Mesodermal cell (in vitro differentiated cells): ENCODE results near the gene KRTAP10-5.

Experiments used
- H3K27ac ChIP-seq: 2 replicates; pipeline ENCODE4 v1.7.0; 2013; ENCODE audit warnings: mild to moderate bottlenecking, low read depth, low read length, moderate library complexity; ENCODE audit not compliant: severe bottlenecking
- H3K36me3 ChIP-seq: 2 replicates; pipeline ENCODE4 v1.7.1; 2013; ENCODE audit warnings: mild to moderate bottlenecking, low read length, moderate library complexity; ENCODE audit not compliant: control insufficient read depth, insufficient read depth
- H3K4me1 ChIP-seq: one replicate; pipeline ENCODE4 v1.7.1; 2013; ENCODE audit warnings: mild to moderate bottlenecking, low read length; ENCODE audit not compliant: insufficient read depth, control insufficient read depth, poor library complexity, severe bottlenecking
- H3K4me3 ChIP-seq: 2 replicates; pipeline ENCODE4 v1.7.0; 2013; ENCODE audit warnings: low read length, control low read depth, mild to moderate bottlenecking; ENCODE audit not compliant: insufficient read depth, poor library complexity, severe bottlenecking; ENCODE audit errors: extremely low read depth
- H3K9me3 ChIP-seq: 2 replicates; pipeline ENCODE4 v1.7.1; 2013; ENCODE audit warnings: mild to moderate bottlenecking, low read length, moderate library complexity; ENCODE audit not compliant: control insufficient read depth
- WGBS, 2 experiments: methylation state at CpG; one replicate each; pipeline ENCODE4 v1.1.5; 2013; ENCODE audit warnings: missing lambda C conversion rate in 2 of 2; ENCODE audit not compliant: insufficient coverage in 2 of 2; 5-methylcytosine and 5-hydroxymethylcytosine counted together

KRTAP10-5 gene

DNA sequence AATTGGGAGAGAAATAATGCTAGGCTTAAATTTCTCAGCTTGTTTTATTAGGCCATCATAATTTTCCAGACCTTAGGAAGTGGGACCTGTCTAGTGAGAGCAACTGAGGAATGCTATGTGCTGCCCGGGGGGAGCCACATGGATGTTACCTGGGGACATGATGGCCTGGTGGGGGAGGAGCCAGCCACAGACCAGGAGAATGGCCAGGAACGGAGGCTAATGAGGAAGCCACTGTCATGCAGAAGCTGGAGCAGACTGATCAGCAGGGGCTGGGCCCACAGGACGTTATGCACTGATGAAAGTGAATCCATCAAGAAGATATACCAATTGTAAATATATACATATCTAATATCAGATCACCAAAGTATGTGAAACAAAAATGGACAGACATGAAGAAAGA lies 35.8 kb downstream of the KRTAP10-5 start:
- Histone ChIP-seq H3K27ac (no peak overlapping the region), H3K9me3 (peaks cover 4% of the 10 kb centered on the region), H3K4me3 (no peak overlapping the region), H3K36me3 (no peaks in the 10 kb centered on the region), H3K4me1 (peaks cover 9% of the 10 kb centered on the region)
- 53 to 59% methylated on average over 2 of the region's 3 CpGs for WGBS, 2 experiments

- no peak overlapping the region for H3K4me3 ChIP-seq
- H3K9me3 ChIP-seq: no peaks in the 10 kb centered on the region
- no peaks in the 10 kb centered on the region for H3K36me3 ChIP-seq
- no peaks in the 10 kb centered on the region for H3K4me1 ChIP-seq
- whole genome bisulfite sequencing, 2 experiments: 86% methylated on average over 1 of the region's 1 CpG; no CpG with 5 or more reads in 1 of the 2 experiments
- H3K27ac ChIP-seq: no peak overlapping the region
Measured at GRCh38 chr21:44542716-44543115, 37.7 kb downstream of the KRTAP10-5 start.

DNA sequence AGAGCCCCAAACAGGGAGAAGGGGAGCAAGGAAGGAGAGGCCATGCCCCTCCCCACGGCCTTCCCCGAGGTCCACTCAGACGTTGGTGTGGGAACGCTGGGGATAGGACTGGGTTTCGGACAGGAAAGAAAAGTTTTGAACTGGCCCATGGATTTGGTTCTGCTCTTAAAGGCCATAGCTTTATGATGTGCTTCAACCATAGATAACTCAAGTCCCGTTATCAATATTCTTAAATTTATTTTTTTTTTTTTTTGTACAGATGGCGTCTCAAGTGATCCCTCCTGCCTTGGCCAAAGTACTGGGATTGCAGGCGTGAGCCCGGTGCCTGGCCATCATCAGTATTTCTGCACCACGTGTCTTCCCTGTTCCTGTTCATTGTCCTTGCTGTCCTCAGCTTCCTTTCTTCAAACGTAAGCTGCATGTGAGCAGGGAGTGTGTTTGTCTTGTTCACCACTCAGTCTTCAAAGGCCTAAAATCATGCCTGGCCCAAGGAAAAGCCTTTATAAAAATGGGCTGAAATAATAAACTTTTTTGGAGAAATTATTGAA lies 39.6 kb downstream of the KRTAP10-5 start:
- H3K4me3 ChIP-seq: no peak overlapping the region
- H3K9me3 ChIP-seq: no peaks in the 10 kb centered on the region
- no peak overlapping the region for H3K27ac ChIP-seq
- 90 to 92% methylated on average over 5 to 9 of the region's 11 CpGs for WGBS, 2 experiments
- H3K36me3 ChIP-seq: no peaks in the 10 kb centered on the region
- no peaks in the 10 kb centered on the region for H3K4me1 ChIP-seq

DNA sequence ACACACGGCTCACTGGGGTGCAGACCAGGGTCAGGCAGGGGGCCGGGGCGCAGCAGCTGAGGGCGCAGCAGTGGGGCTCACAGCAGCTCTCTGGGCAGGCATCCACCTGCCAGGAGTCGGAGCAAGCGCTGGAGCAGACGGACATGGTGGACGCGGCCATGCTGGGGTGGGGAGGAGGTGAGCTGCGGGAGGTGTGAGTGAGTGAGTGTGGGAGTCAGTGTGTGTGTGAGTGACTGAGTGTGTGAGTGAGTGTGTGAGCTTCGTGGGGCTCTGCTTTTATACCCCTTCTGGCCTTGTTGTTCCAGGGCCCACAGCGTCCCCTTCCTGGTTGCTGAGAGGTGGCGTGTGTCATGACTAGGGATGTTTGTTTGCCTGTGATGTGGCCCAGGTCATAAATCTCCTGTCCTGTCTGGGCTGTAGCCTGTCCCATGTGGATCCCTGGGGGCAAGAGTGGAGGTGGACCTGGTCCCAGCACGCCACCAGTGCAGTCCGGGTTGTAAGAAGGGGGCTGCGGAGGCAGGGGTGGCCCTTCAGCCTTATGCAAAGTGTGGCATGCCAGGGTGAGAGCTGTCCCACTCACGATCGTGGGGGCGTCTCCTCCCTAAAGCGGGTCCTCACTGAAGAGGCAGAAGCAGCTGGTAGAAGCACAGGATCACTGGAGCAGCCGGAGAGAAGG lies 40.3 kb downstream of the KRTAP10-5 start, which contains the start of gene KRTAP10-1:
TSS of gene KRTAP10-1 (minus strand) at position 205 of the 676 bp plus-strand sequence. CDS start at position 160, 45 bp downstream.
- Histone ChIP-seq H3K4me1 (no peaks in the 10 kb centered on the region), H3K4me3 (no peak within 1 kb of the TSS), H3K27ac (no peak within 1 kb of the TSS), H3K9me3 (no peaks in the 10 kb centered on the region), H3K36me3 (no peaks in the 10 kb centered on the region)
- 87 to 93% methylated on average over 18 to 20 of the region's 21 CpGs for WGBS, 2 experiments

- Histone ChIP-seq H3K36me3 (no peaks in the 10 kb centered on the region), H3K9me3 (no peaks in the 10 kb centered on the region), H3K4me3 (no peak overlapping the region), H3K27ac (no peak overlapping the region), H3K4me1 (no peaks in the 10 kb centered on the region)
- 69 to 84% methylated on average over 11 to 12 of the region's 14 CpGs for WGBS, 2 experiments
Measured at GRCh38 chr21:44539046-44539445, 41.4 kb downstream of the KRTAP10-5 start.

GRCh38 chr21:44537930-44538911 lies 42.2 kb downstream of the KRTAP10-5 start:
- 91 to 94% methylated on average over 18 to 27 of the region's 33 CpGs for WGBS, 2 experiments
- no peaks in the 10 kb centered on the region for H3K9me3 ChIP-seq

GRCh38 chr21:44535963-44536362 lies 44.4 kb downstream of the KRTAP10-5 start:
- Histone ChIP-seq H3K27ac (no peak overlapping the region), H3K4me3 (no peak overlapping the region), H3K36me3 (no peaks in the 10 kb centered on the region), H3K9me3 (no peaks in the 10 kb centered on the region), H3K4me1 (no peaks in the 10 kb centered on the region)
- 80 to 81% methylated on average over 6 of the region's 7 CpGs for WGBS, 2 experiments

More at GRCh38 chr21:44537930-44538911, 42.2 kb downstream of the KRTAP10-5 start:
- Histone ChIP-seq H3K4me1 (no peaks in the 10 kb centered on the region), H3K27ac (no peak overlapping the region), H3K36me3 (no peaks in the 10 kb centered on the region), H3K4me3 (no peak overlapping the region)

GRCh38 chr21:44534688-44535087 lies 45.7 kb downstream of the KRTAP10-5 start:
- no peaks in the 10 kb centered on the region for H3K9me3 ChIP-seq
- no peak overlapping the region for H3K27ac ChIP-seq
- WGBS, 2 experiments: 87 to 93% methylated on average over 6 of the region's 6 CpGs

GRCh38 chr21:44533891-44534627 lies 46.3 kb downstream of the KRTAP10-5 start:
- H3K27ac ChIP-seq: no peak overlapping the region
- H3K36me3 ChIP-seq: no peaks in the 10 kb centered on the region
- H3K4me1 ChIP-seq: no peaks in the 10 kb centered on the region
- 94 to 95% methylated on average over 8 to 12 of the region's 21 CpGs for WGBS, 2 experiments
- no peaks in the 10 kb centered on the region for H3K9me3 ChIP-seq
- H3K4me3 ChIP-seq: no peak overlapping the region

More at GRCh38 chr21:44534688-44535087, 45.7 kb downstream of the KRTAP10-5 start:
- Histone ChIP-seq H3K36me3 (no peaks in the 10 kb centered on the region), H3K4me3 (no peak overlapping the region), H3K4me1 (no peaks in the 10 kb centered on the region)
